ENCODE data around the gene ABCC6. TPM values are rescaled to one million over a fixed set of nuclear protein-coding genes. Genes with fewer than 3 reads are reported as not detected.
"Not testable (repeated sequence)": the region's sequence is repeated elsewhere in the genome, so short reads cannot be mapped to it uniquely, and the experiment has no call there.

ABCC6 gene
- total RNA-seq, 1 experiment from 2014 or later = not detected

GRCh38 chr16:16259971-16260370 lies 36.7 kb upstream of the ABCC6 start:
- H3K9ac ChIP-seq (ENCODE audit: low read length); H3K27me3 ChIP-seq (ENCODE audit: low read length); H3K27ac ChIP-seq (ENCODE audit: low read length); H3K36me3 ChIP-seq (ENCODE audit: insufficient read depth, low read length); H3K9me3 ChIP-seq (ENCODE audit: low read length); H4K20me1 ChIP-seq (ENCODE audit: insufficient read depth, low read depth, low read length); DNase-seq; H3K9me2 ChIP-seq (replicated peaks; ENCODE audit: insufficient read depth, low read length); H3K4me2 ChIP-seq (ENCODE audit: low read depth, low read length, poor library complexity, severe bottlenecking); H3K79me2 ChIP-seq (ENCODE audit: low read length); H2AFZ ChIP-seq (ENCODE audit: low read length); H3K4me1 ChIP-seq (ENCODE audit: low read length); H3K4me3 ChIP-seq (ENCODE audit: low read length): not testable (repeated sequence)

- not testable (repeated sequence) for H3K4me2 ChIP-seq (ENCODE audit: low read depth, low read length, poor library complexity, severe bottlenecking); H4K20me1 ChIP-seq (ENCODE audit: insufficient read depth, low read depth, low read length); H3K27ac ChIP-seq (ENCODE audit: low read length); DNase-seq; H2AFZ ChIP-seq (ENCODE audit: low read length); H3K79me2 ChIP-seq (ENCODE audit: low read length); H3K4me3 ChIP-seq (ENCODE audit: low read length); H3K27me3 ChIP-seq (ENCODE audit: low read length); H3K36me3 ChIP-seq (ENCODE audit: insufficient read depth, low read length); H3K4me1 ChIP-seq (ENCODE audit: low read length); H3K9me3 ChIP-seq (ENCODE audit: low read length); H3K9me2 ChIP-seq (replicated peaks; ENCODE audit: insufficient read depth, low read length); H3K9ac ChIP-seq (ENCODE audit: low read length)
These were observed 35.5 kb upstream of the ABCC6 start for GRCh38 chr16:16258822-16259221.

- DNase-seq; H3K9ac ChIP-seq (ENCODE audit: low read length); H3K27ac ChIP-seq (ENCODE audit: low read length); H3K4me1 ChIP-seq (ENCODE audit: low read length); H3K9me3 ChIP-seq (ENCODE audit: low read length); H3K4me2 ChIP-seq (ENCODE audit: low read depth, low read length, poor library complexity, severe bottlenecking); H3K9me2 ChIP-seq (replicated peaks; ENCODE audit: insufficient read depth, low read length); H2AFZ ChIP-seq (ENCODE audit: low read length); H3K4me3 ChIP-seq (ENCODE audit: low read length); H3K27me3 ChIP-seq (ENCODE audit: low read length); H3K79me2 ChIP-seq (ENCODE audit: low read length); H4K20me1 ChIP-seq (ENCODE audit: insufficient read depth, low read depth, low read length); H3K36me3 ChIP-seq (ENCODE audit: insufficient read depth, low read length): not testable (repeated sequence)
These were observed 34.1 kb upstream of the ABCC6 start for GRCh38 chr16:16257301-16257923.

DNA sequence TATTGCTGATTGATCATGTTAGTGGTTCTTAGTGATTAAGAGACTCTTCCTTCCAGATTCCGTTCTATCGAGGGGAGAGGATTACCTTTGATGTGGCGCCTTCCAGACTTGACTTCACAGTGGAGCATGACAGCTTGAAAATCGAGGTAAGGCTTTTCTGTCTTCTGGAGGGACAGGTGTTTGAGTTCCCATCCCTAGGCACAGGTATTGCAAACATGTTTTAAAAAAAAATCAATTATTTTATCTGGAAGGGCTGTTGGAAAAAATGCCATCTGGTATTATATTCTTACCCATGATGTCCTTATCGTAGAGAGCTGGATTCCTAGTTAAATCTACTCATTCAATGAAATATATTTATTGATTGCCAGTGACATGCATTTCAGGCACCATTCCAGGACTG lies 29.1 kb upstream of the ABCC6 start:
- H3K9ac ChIP-seq (ENCODE audit: low read length); H4K20me1 ChIP-seq (ENCODE audit: insufficient read depth, low read depth, low read length); H2AFZ ChIP-seq (ENCODE audit: low read length); H3K4me1 ChIP-seq (ENCODE audit: low read length); H3K36me3 ChIP-seq (ENCODE audit: insufficient read depth, low read length); H3K9me2 ChIP-seq (replicated peaks; ENCODE audit: insufficient read depth, low read length); H3K4me3 ChIP-seq (ENCODE audit: low read length); DNase-seq; H3K27ac ChIP-seq (ENCODE audit: low read length); H3K9me3 ChIP-seq (ENCODE audit: low read length); H3K79me2 ChIP-seq (ENCODE audit: low read length); H3K27me3 ChIP-seq (ENCODE audit: low read length); H3K4me2 ChIP-seq (ENCODE audit: low read depth, low read length, poor library complexity, severe bottlenecking): not testable (repeated sequence)

- H3K79me2 ChIP-seq (ENCODE audit: low read length); H3K9me2 ChIP-seq (replicated peaks; ENCODE audit: insufficient read depth, low read length); DNase-seq; H3K9ac ChIP-seq (ENCODE audit: low read length); H3K4me3 ChIP-seq (ENCODE audit: low read length); H3K9me3 ChIP-seq (ENCODE audit: low read length); H4K20me1 ChIP-seq (ENCODE audit: insufficient read depth, low read depth, low read length); H3K27ac ChIP-seq (ENCODE audit: low read length); H3K4me2 ChIP-seq (ENCODE audit: low read depth, low read length, poor library complexity, severe bottlenecking); H3K4me1 ChIP-seq (ENCODE audit: low read length); H3K27me3 ChIP-seq (ENCODE audit: low read length); H3K36me3 ChIP-seq (ENCODE audit: insufficient read depth, low read length); H2AFZ ChIP-seq (ENCODE audit: low read length): not testable (repeated sequence)
These were observed 26.5 kb upstream of the ABCC6 start for GRCh38 chr16:16249621-16250330.

DNA sequence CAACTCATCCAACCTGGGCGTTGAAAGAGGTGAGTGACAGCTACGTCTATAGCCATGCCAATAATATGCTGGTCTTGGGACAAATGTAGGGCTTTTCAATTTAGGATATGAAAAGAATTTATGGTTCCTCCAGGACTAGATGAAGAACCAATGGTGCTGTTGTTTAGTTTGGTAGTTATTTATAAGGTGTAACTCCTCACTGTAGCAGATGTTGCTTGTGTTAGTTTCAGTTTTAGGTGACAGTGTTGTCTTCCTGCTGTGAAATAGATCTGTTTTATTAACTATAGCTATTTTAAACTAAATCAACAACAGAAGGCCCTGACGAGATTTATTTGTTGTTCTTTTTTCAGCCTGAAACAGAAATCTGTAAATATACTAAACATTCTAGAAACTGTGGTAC lies 24.1 kb upstream of the ABCC6 start:
- H3K9me2 ChIP-seq (replicated peaks; ENCODE audit: insufficient read depth, low read length); DNase-seq; H2AFZ ChIP-seq (ENCODE audit: low read length); H3K4me1 ChIP-seq (ENCODE audit: low read length); H3K9me3 ChIP-seq (ENCODE audit: low read length); H3K9ac ChIP-seq (ENCODE audit: low read length); H4K20me1 ChIP-seq (ENCODE audit: insufficient read depth, low read depth, low read length); H3K4me3 ChIP-seq (ENCODE audit: low read length); H3K36me3 ChIP-seq (ENCODE audit: insufficient read depth, low read length); H3K27me3 ChIP-seq (ENCODE audit: low read length); H3K4me2 ChIP-seq (ENCODE audit: low read depth, low read length, poor library complexity, severe bottlenecking); H3K79me2 ChIP-seq (ENCODE audit: low read length); H3K27ac ChIP-seq (ENCODE audit: low read length): not testable (repeated sequence)

GRCh38 chr16:16246578-16247262 lies 23.4 kb upstream of the ABCC6 start:
- not testable (repeated sequence) for H2AFZ ChIP-seq (ENCODE audit: low read length); H3K9me3 ChIP-seq (ENCODE audit: low read length); H3K27me3 ChIP-seq (ENCODE audit: low read length); H3K9me2 ChIP-seq (replicated peaks; ENCODE audit: insufficient read depth, low read length); H3K79me2 ChIP-seq (ENCODE audit: low read length); H3K4me3 ChIP-seq (ENCODE audit: low read length); H3K9ac ChIP-seq (ENCODE audit: low read length); H3K36me3 ChIP-seq (ENCODE audit: insufficient read depth, low read length); H3K4me2 ChIP-seq (ENCODE audit: low read depth, low read length, poor library complexity, severe bottlenecking); H4K20me1 ChIP-seq (ENCODE audit: insufficient read depth, low read depth, low read length); H3K4me1 ChIP-seq (ENCODE audit: low read length); H3K27ac ChIP-seq (ENCODE audit: low read length); DNase-seq

- not testable (repeated sequence) for DNase-seq; H3K9me3 ChIP-seq (ENCODE audit: low read length); H3K9ac ChIP-seq (ENCODE audit: low read length); H3K27me3 ChIP-seq (ENCODE audit: low read length); H3K79me2 ChIP-seq (ENCODE audit: low read length); H3K9me2 ChIP-seq (replicated peaks; ENCODE audit: insufficient read depth, low read length); H3K4me3 ChIP-seq (ENCODE audit: low read length); H3K4me2 ChIP-seq (ENCODE audit: low read depth, low read length, poor library complexity, severe bottlenecking); H2AFZ ChIP-seq (ENCODE audit: low read length); H4K20me1 ChIP-seq (ENCODE audit: insufficient read depth, low read depth, low read length); H3K4me1 ChIP-seq (ENCODE audit: low read length); H3K27ac ChIP-seq (ENCODE audit: low read length); H3K36me3 ChIP-seq (ENCODE audit: insufficient read depth, low read length)
These were observed 20.6 kb upstream of the ABCC6 start for GRCh38 chr16:16243886-16244285.

All from Karpas-422 (cell line).